HS-5 (cell line): ENCODE results near the gene SLC6A7.

ENCODE experiments used
- DNase-seq: peaks from one replicate; pipeline ENCODE4 v3.0.0-alpha.2; 2012; ENCODE audit warnings: low read depth

SLC6A7 gene

DNA sequence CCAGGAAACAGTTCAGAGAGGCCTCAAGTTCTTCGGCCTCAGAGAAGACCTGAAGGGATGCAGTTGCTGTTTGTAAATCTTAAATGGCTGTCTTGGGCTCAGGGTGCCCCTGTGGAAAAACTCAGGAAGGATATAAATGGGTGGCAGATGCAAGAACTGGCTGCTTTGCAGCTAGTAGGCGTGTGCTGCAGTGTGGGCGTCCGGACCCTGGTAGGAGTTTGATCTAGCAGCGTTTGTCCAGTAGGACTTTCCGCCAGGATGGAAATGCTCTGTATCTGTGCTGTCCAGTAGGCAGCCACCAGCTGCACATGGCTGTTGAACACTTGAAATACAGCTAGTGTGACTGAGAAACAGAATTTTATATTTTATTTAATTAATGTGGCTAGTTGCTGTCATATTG lies 15.6 kb upstream of the SLC6A7 start:
- no peak for DNase-seq

DNA sequence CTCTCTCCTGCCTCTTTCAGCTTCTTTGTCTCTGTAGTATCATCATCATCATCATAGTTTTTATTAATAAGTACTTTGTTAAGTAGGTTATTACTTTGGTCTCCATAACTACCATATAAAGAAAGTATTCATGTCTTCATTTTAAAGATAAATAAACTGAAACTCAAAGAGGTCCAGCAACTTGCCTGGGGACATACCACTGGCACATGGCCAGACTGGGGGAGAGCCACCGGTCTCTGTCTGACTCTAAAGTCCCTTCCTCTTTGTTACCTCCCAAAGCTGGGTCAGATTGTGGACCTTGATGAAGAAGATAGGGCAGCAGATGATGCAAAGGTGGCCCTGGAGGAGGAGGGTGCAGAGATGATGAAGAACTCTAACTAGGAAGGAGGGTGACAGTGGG lies 14.8 kb upstream of the SLC6A7 start:
- DNase-seq: no peak

DNA sequence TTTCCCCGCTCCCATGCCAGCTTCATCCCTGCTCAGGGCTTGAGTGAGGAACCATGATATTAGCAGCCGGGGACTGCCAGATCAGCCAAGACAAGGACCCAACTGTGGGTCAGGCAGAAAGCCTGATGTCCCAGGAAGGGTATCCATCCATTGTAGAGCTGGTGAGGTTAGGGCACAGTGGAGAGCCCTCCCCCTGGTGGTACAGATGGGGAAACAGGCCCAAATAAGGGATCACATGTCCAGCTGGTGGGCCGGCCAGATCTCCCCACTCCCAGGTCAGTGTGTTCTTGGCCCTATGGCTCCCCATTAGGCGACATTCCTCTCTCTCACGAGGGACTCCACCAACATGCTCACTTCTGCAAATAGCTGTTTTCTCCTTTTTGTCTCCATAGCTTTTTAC lies 14.3 kb upstream of the SLC6A7 start:
- no peak for DNase-seq

DNA sequence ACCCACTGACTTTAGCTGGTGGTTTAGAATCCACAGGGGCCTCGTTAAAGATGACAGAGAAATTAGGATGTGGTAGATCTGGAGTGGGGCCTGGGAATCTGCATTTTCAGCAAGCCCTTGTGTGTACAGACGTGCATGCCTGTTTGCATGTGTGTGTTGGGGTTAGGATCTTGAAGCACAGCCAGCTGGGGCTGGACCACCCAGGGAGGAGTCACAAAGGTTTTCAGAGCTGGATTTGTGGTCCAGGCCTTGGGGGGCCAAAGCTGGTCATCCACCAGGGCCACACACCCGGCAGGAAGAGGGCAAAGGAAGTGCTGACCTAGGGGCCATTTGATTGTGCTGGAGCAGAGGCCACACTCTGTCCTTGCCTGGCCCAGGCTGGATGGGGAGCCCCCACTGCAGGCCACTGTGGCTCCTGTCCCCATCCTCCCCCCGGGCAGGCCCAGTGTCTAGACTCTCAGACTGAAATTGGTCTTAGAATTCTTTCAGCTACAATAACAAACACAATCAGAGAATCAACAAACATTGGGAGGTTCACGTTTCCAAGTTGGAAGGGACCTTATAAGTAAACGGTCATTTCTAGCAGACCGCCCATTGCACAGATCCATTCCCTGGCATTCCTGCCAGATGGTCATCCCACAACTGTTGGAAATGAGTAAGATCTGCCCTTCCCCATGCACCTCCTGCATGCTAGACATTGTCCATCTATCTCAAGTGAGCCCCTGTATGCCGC lies 13.0 kb upstream of the SLC6A7 start:
- no peak for DNase-seq

DNA sequence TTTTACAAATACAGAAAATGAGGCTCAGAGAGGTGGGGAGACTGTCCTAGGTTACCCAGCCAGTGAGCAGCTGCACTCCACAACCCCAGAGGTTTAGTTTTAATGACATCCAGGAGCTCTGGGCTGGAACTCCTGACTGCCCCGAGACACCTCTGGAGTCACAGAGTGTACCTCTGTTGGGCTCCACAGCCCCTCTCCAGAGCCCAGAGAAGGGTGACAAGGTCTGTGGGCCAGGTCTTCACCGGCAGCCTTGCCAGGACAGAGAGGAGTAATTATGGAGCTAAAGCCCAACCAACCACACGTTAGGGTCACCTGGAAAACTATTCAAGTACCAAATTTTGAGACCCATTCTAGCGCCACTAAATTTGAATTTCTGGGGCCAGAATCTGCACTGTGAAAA lies 12.1 kb upstream of the SLC6A7 start:
- DNase-seq: no peak

DNA sequence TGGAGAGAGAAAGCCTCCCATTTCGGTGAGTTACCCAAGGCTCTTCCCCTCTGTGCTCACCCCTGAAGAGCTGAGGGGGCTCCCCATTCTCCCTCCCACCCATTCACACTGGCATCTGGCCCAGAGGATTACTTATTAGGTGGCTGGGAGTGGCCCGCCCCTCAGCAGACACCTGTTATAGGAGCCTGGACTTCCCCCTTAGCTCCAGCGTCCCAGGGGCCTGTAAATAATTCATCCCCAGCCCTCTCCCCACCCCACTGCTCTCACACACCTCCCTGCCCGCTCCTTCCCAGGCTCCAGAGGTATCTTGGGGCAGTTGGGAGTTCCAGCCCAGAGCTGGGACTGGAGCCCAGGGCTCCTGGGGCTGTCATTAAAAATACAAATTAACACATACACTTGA lies 11.6 kb upstream of the SLC6A7 start:
- no peak for DNase-seq

DNA sequence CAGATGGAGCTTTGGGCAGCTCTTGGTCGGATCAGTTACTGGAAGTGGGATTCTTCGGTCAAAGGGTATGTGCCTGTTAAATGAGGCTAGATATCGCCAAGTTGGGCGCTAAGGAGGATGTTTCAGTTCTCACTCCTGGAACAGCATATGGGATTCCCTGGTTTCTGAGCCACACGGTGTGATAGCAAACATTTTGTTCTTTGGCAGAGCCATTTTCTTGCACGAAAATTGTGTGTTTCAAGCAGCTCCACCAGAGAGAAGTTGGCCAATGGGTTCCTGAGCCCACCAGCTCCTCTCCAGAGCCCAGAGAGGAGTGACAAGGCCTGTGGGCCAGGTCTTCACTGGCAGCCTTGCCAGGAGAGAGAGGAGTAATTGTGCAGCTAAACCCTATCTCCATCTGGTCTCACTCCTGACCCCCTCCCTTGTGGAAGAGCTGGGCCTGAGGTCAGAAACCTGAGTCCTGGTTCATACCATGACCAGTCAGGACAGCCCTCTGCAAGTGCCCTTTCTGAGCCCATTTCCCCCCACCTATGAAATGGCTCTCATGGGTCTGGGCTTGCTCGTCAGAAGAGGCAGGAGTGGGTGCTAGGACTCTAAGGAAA lies 10.7 kb upstream of the SLC6A7 start:
- DNase-seq: no peak

DNA sequence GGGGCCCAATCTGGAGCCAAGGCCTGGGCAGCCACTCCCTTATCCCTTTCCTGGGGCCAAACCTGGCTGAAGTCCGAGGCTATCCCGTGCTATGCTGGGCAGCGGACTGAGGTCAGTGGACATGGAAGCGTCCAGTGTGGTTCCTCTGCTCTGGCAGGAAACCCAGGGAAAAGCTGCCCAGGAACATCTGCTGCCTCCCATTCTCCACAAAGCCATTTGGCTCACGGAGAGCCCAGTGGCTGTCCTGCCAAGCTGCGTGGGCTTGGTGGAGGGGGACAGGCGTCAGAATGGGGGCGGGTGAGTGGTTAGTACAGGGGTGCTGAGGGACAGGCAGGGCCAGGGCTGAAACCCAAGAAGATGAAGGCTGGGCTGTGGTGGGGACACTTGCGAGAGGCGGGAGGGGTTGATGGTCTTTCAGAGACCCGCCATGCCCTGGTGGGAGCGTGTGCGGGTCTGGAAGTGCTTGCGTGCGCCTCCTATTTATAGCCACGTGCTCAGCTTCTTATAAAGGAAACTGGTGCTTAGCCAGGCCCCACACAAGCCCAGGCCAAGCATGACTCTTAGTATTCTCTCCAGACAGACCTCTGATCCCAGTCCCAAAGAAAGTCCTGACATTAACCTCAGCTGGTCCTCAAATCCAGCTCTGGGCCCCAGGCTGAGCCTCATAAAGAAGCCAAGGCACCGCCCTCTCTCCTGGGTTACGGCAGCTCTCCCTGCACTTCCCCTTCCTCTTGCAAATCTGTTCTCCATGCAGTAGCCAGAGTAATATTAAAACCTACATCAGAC lies 9.4 kb upstream of the SLC6A7 start:
- DNase-seq: no peak

DNA sequence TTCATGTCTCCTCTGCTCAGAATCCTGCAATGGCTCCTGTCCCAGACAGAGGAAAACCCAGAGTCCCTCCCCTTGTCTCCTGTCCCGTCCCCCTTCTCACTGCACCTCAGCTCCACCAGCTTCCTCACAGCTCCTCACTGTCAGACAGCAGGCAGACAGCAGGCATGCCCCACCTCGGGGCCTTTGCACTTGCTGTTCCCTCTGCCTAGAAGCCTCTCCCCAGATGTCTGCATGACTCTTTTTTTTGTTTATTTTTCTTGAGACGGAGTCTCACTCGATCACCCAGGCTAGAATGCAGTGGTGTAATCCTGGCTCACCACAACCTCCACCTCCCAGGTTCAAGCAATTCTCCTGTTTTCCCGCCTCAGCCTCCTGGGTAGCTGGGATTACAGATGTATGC lies 8.8 kb upstream of the SLC6A7 start:
- no peak for DNase-seq

DNA sequence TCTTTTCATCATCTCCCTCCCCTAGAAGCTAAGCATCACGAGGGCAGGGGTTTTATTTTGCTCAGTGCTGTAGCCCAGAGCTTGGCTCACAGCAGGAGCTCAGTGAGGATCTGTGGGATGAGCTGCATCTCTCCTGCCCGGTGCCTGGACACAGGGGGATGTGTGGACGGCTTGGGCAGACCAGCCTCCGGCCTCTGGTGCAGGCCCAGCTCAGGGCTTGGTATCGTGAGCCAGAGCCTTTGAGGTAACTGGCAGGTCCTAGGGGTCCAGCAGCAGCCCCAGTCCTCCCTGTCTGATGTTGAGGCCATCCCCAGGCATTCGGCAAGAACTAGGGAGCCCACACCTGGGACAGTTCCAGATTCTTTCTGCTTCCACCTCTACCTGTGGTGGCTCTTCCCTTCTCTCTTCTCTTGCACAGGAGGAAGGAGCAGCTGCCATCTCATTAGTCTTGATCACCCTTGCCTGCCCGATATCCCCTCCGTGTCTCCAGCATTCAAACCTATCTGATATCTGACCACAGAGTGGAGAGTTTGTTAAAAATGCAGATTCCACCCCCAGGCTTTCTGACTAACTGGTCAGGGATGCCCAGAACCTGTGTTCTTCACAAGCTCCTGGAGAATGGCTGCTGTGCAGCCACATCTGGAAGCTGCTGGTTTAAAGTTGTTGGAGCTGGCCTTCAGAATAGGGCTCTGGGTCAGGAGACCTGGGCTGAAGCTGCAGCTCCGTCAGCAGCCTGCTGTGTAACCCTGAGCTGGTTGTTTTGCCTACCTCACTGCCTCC lies 7.9 kb upstream of the SLC6A7 start:
- no peak for DNase-seq

DNA sequence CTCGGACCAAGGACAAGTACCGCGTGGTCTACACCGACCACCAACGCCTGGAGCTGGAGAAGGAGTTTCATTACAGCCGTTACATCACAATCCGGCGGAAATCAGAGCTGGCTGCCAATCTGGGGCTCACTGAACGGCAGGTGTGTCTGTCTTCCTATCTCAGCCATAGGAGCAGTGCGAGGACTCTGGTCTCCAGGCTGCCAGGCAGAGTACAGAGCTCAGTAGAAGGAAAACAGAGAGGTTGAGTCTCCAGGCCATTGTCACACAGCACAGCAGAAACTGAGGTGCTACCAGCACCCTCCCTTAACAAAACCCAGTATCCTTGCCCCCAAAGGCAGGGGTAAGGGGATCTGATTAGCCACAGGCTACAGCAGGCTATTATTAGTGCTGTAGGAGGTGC lies 7.1 kb upstream of the SLC6A7 start:
- no peak for DNase-seq

DNA sequence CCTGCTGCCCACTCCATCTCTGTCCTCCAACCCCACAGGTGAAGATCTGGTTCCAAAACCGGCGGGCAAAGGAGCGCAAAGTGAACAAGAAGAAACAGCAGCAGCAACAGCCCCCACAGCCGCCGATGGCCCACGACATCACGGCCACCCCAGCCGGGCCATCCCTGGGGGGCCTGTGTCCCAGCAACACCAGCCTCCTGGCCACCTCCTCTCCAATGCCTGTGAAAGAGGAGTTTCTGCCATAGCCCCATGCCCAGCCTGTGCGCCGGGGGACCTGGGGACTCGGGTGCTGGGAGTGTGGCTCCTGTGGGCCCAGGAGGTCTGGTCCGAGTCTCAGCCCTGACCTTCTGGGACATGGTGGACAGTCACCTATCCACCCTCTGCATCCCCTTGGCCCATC lies 6.4 kb upstream of the SLC6A7 start:
- DNase-seq: no peak

DNA sequence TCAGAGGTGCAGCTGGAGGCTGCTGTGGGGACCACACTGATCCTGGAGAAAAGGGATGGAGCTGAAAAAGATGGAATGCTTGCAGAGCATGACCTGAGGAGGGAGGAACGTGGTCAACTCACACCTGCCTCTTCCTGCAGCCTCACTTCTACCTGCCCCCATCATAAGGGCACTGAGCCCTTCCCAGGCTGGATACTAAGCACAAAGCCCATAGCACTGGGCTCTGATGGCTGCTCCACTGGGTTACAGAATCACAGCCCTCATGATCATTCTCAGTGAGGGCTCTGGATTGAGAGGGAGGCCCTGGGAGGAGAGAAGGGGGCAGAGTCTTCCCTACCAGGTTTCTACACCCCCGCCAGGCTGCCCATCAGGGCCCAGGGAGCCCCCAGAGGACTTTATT lies 5.9 kb upstream of the SLC6A7 start:
- no peak for DNase-seq

DNA sequence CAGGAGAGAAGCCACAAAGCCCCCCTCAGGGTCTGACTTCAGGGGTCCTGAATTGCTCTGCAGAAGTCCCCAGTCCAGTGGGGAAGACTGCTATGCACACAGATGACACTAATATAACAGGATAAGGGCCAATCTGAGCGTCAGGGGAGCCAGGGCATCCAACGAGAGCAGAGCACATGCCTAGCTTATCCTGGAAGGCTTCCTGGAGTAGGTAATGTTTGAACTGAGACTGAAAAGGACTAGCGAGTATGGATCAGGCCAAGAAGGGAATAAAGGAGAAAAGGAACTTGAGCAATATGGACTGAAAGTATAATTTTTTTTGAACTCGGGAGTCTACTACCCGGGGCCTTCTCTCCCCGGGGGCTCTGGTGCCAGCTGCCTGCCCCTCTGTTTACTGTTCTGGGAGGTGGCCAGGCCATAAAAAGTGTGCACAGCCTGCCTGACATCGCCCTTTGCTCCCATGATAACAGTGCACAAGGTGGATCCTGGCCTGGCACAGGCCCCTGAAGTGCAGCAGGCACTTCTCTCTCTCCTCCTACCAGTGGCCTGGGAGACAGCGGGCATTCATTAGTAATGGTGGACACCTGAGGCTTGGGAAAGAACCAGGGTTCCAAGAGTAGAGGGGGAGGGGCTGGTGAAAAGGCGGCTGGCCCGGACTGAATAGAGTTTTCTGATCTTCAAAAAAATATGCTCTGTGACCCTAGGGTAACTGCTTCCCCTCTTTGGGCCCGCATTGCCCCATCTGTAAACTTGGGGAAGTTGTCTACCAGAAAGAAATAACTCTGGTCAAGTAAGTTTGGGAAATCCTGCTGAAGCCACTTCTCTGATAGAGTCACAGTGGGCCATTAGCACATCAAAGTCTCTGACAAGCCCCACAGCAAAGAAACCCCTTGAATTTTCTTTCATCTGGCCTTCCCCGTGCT lies 4.6 kb upstream of the SLC6A7 start:
- no peak for DNase-seq

DNA sequence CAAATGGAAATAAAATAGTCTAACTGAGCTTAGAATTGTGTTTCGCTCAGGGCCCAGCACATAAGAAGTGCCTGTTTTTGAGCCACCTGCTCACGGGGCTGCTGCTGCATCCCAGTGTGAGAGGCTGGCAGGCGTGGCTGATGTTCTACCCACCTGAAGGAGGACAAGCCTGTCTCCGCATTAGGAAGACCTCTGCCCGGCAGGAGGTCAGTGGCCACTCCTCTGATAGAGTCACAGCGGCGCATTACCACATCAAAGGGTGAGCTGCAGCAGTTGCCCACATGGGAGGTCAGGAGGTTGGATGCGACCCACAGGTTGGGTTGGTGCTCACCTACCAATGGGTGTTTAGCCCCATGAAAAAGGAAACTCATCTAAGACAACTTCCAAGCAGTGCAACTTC lies 3.7 kb upstream of the SLC6A7 start:
- DNase-seq: no peak

DNA sequence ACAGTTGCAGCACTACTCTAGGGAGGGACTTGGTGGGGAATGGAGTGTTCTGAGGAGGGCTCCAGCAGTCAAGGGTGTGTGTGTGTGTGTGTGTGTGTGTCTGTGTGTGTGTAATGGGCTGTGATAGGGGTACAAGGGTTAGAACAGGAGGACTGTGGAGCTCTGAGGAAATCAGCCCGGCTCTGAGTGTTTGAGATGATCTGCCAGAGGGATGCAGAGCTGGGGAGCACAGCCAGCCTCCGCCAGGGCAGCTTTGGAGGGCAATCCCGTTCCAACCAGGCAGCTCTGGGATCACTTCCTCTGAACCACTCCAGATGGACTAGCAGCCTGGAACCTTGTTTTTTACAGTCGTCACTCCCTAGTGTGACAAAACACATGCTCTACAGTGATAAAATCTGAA lies 3.0 kb upstream of the SLC6A7 start:
- DNase-seq: no peak

DNA sequence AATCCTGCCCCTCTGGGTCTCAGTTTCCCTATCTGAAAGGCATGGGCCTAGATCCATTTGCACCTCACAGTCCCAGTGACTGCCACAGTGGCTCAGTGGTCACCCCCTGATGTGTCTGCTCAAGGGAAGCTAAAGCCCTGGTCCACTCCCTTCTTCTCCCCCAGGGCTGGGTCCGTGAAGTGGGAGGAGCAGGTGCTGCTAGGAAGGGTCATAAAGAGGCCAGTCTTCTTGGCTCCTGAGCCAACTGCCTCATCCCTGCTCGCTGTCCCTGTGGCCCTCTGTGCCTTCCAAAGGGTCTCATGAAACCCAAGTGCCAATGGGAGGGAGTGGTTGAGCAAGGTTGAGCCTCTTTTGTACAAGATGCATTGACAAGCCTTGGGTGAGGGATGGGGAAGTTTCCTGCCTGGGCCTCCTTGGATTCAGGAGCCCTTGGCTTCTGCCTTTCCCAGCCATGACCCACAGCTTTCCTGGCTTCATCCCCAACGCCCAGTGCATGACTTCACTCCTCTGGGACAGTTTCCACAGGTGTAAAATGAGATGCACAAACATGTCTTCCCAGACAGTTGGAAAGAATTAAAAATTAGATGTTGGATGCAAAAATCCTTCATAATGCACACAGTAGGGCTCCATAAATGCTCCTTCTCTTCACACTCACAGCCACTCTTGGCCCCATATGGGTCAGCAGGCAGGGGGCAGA lies 1.6 kb upstream of the SLC6A7 start:
- DNase-seq: no peak

DNA sequence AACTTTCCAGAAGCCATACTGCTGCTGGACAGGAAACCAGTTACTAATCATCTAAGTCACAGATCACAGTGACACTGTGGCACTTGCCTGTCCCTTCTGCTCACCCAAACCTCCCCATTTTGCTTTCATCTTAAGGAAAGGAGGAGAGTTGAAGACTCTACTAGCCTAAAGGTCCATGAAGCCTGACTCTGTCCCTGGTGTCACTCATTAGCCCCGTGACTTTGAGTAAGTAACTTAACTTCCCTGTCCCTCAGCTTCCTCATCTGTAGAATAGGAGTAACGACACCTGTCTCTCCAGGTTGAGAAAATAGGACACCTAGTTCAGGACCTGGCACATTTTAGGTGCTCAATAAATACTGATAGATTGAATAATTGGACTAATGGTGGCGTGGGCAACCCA lies 536 bp upstream of the SLC6A7 start:
- no peak for DNase-seq

DNA sequence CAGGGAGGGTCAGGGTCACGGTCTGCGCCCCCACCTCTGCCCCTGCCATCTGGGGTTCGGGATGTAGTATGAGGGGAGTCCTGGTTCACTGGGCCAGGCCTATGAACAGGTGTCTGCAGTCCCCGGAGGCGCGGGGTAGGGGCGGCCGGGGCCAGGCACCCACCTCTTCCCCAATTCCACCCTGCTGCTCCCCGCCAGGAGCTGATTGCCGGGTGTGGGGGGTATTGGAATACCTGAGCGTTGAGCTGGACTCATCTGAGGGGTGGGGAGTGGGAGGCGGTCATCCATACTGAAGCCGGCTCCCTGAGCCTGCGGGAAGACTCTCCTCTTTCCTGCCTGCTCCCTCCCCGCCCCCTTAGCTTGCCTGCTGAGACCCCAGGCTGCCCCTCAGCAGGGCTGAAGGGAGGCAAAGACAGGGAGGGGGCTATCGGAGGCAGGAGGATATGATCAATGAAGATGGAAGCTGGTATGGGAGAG lies 679 bp downstream of the SLC6A7 start:
- DNase-seq: no peak

DNA sequence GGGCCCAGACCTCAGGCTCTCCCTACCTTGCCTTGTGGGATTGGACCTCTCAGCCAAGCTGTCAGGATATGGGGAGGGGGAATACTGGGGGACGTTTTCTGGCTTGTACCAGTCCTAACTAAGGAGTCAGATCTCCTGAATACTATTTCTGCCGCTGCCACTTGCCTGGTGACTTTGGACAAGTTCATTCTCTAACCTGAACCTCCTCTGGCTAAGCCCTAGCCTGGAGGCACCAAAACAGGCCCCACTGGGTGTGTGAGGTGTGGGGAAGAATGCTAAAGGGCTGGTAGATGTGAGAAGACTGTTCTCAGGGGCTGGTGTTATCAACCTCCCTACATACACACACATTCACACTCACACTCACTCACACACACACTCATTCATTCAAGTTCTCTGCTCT lies 1.1 kb downstream of the SLC6A7 start:
- DNase-seq: no peak

DNA sequence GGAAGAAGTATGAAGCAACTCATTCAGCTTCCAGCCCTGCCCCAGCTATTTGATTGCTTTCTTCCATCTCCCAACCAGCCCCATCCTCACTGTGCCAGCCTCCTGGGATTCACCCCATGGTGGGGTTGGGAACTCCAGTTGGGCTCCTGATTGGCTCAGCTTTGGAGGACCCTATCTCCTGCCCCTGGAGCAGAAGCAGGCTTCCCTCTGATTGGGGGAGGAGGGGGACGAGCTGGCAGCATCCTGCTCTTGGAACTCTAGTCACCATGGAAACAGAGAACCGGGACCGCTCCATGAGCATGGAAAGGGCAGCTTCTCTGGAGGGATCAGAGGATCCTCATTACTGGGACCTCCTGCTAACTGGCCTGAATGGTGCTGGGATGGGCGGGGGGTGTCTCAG lies 2.6 kb downstream of the SLC6A7 start:
- no peak for DNase-seq
